GM19240 (cell line): ENCODE measurements around the gene TGFBR2.

ENCODE experiments used
- DNase-seq: peaks from one replicate; pipeline ENCODE4 v3.0.0; 2011; ENCODE audit warnings: low spot score; ENCODE audit not compliant: insufficient read length

The TGFBR2 gene

DNA sequence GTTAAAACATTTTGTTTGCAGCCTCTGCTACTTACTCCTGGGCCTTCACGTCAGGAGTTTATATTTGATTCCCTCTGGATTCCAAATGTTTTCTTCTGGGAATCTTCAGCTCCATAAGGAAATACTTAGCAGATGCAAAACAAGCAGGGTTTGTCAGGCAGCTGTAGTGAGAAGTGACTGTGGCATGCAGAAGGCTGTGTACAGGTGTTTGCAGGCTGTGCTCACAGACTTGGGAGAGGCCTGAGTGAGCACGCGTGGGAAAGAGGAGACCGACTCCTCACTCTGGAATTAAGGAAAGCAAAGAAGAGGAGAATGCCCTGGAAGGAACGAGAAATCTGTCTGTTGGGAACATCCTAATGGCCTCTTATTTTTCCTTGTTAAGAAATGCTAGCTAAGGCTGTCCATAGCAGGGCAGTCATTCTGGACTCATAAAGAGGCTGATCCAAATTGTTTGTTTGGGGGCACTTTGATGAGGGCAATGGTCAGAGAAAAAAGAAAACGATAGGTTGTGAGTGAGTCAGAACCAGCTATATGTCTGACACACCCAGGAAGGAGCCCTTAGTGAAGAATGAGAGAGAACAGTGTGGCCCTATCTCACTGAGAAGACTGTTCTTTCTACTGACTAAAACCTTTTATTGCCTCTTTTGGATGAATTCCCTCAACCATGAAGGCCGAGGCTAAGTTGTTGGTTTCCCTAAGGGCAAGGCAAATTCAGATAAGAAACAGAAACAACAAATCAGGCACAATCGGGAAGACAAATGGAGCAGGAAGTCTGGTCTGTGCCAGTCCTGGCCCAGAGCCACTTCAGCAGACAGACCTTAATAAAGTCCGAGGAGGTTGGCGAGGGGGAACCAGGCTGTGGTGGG is 82.6 kb downstream of the TGFBR2 start:
- no peak for DNase-seq

GRCh38 chr3:30690199-30690598 is 83.8 kb downstream of the TGFBR2 start:
- no peak for DNase-seq

GRCh38 chr3:30691249-30691880 is 85.0 kb downstream of the TGFBR2 start:
- DNase-seq: no peak

DNA sequence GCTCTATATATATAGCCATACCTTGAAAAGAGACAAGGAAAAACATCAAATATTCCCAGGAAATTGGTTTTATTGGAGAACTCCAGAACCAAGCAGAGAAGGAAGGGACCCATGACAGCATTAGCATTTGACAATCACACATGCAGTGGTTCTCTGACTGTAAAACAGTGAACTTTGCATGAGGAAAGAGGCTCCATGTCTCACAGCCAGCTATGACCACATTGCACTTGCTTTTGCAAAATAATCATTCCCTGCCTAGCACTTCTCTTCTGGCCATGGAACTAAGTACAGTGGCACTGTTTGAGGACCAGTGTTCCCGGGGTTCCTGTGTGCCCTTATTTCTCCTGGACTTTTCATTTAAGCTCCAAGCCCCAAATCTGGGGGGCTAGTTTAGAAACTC is 85.5 kb downstream of the TGFBR2 start:
- no peak for DNase-seq

- no peak for DNase-seq
These were observed 86.2 kb downstream of the TGFBR2 start for GRCh38 chr3:30692498-30693130.

- peak; percentile 11 for DNase-seq
These were observed 87.2 kb downstream of the TGFBR2 start for GRCh38 chr3:30693470-30694120.

DNA sequence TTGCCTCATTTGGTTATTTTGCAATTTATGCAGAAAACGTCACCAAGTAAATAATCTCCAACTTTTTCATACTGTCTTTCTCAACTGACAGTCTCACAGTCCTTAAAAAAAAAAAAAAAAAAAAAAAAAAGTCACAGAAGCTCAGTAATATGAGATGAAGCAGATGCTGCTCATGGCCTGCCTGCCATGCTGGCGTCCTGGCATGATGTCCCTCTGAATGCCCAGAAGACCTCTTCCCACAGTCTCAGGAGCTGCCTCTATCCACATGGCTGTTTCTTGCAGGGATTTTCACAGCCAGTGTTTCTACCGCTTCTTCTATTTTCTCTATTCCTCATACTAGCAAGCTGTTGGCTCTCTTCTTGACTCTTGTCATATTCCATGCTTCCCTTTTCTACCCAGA is 87.7 kb downstream of the TGFBR2 start:
- DNase-seq: no peak

GRCh38 chr3:30694668-30695067 is 88.3 kb downstream of the TGFBR2 start:
- no peak for DNase-seq

DNA sequence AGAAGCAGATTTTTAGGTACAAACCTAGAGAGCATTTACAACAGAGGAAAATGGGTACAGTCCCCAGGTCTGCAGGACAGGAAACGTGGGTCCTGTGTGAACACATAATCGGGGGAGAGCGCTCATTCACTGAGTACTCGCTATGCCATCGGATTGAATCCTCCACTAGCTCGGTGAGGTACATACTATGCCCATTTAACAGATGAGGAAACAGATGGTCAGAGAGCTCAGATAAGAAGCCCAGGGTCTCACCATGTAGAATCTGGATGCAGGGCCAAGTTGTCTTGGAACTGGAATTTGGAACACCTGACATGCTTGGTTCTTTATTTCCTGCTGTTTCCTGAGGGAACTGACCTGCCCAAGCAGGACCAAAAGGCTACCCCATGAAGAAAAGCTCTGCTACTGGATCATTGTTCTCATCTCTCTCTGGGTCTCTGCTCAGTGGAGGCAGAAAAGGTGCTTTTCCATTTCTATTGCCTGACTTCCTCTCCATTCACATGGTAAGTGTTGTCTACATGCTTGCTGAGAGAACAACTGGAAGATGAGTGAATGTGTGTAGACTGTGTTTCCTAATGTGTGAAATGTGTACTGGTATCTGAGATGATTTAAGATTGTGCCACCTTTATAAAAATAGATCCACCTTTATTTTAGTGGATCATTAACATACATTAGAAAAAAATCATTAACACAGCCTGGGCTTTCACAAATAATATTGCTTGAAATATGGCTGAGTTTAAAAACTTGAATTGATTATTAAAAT is 89.1 kb downstream of the TGFBR2 start:
- no peak for DNase-seq

- DNase-seq: no peak
These were observed 90.0 kb downstream of the TGFBR2 start for GRCh38 chr3:30696403-30696819.

GRCh38 chr3:30696896-30697295 is 90.5 kb downstream of the TGFBR2 start:
- DNase-seq: no peak

GRCh38 chr3:30698549-30698948 is 92.1 kb downstream of the TGFBR2 start:
- DNase-seq: no peak

- DNase-seq: no peak
These were observed 93.5 kb downstream of the TGFBR2 start for GRCh38 chr3:30699927-30700326.

GRCh38 chr3:30700702-30701321 is 94.4 kb downstream of the TGFBR2 start:
- no peak for DNase-seq

DNA sequence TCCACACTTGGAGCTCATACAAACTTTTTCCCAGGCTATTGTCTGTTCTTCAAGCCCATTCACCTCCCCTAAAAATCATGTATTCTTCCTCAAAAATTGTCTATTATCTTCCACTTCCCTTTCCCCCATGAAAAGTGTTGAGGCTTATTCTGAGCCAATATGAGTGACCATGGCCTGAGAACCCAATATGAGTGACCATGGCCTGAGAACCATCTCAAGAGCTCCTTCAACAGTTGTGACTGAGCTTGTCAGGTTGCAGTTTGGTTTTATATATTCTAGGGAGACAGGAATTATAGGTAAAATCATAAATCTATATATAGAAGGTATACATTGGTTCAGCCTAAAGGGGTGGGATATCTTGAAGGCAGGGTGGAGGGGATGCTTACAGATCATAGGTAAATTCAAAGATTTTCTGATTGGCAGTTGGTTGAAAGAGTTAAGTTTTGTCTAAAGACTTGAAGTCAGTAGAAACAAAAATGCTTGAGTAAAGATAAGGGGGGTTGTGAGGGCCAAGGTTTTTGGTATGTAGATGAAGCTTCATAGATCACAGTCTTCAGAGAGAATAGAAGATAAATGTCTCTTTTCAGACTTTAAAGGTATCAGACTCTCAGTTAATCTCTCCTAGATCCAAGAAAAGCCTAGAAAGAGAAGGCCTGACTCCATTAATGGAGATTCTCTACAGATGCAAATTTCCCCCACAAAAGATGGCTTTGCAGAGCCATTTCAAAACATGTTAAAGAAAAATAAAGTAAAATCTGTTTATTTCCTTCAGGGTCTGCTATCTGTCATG is 95.8 kb downstream of the TGFBR2 start:
- DNase-seq: no peak

GRCh38 chr3:30702828-30703397 is 96.5 kb downstream of the TGFBR2 start:
- DNase-seq: no peak

- DNase-seq: no peak
These were observed 98.8 kb downstream of the TGFBR2 start for GRCh38 chr3:30704931-30705890.

- DNase-seq: no peak
These were observed 101.4 kb downstream of the TGFBR2 start for GRCh38 chr3:30707825-30708224.
